ENCODE data around the gene NSMCE3.

Gene NSMCE3

GRCh38 chr15:29269485-29270168 lies at the start of gene NSMCE3:
TSS of gene NSMCE3 (minus strand) at chr15:29269822. CDS start at chr15:29269705, 117 bp downstream.
- peak; percentile 73 to 88 (median 83) for DNase-seq

DNA sequence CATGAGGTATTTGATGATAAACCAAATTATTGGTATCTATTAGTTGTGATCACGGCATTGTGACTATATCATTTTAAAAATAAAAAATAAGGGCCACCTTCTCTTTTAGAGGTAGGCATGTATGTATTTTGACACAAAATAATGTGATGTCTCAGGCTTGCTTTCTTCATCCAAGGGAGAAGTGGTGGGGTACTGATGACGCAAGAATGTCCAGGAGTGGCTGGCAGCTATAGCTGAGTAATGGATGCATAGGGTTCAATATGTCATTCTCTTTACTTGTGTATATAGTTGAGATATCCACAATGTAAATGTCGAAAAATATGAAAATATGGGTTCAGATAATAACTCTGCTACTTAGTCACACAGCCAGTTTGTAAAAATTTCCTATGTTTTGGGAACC lies 46.8 kb upstream of the NSMCE3 start:
- DNase-seq = no peak

GRCh38 chr15:29312387-29312786 lies 42.8 kb upstream of the NSMCE3 start:
- no peak for DNase-seq

GRCh38 chr15:29311696-29312095 lies 42.1 kb upstream of the NSMCE3 start:
- DNase-seq = no peak

- no peak for DNase-seq
Measured at GRCh38 chr15:29309139-29309538, 39.5 kb upstream of the NSMCE3 start.

DNA sequence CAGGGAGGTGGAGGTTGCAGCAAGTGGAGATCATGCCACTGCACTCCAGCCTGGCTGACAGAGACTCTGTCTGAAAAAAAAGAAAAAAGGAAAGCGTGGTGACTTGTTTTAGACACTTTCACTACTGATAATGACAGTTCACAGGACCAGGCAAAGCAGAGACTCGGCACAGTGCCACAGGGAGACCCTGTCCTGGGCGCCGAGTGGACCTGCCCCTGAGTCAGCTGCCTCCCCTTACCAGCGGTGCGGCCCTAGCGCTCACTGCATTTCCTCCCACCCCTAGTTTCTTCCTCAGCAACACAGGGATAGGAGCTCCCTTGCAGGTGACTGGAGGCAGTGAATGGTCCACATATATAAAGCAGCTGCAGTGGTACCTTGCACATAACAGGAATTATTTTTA lies 38.7 kb upstream of the NSMCE3 start:
- no peak for DNase-seq

DNA sequence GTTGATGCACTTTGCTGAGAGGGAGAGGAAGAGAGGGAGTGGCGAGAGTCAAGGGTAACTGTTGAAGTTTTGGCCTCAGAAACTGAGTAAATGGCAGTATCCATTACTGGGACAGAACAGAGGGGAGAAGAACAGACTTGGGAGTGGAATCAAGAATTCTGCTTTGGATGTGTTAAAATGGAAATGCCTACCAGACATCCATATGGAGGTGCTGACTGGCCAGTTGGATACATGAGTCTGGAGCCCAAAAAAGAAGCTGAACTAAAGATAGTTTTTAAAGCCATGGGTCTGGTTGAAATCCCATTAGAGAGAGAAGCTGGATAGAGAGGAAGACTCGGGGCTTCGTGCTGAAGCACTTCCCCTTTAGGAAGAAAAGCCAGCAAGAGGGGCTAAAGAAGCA lies 35.9 kb upstream of the NSMCE3 start:
- no peak for DNase-seq

DNA sequence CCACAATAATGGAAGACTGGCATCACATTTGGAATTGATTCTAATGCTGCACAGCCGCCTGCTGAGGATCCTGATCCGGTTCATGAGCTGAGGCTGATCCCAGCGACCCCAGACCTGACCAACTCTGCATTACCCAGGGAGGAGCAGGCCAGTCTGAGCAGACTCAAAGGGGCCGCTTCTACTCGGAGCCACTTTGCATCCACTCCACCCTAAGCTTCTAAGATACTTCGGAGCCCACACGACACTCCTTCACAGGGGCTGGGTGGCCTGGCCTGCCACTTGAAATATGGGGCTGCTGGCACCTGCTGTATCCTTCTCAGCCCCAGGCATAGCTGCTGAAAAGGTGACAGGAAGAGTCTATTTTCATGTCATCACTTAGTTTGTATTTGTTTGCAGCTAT lies 33.2 kb upstream of the NSMCE3 start:
- no peak for DNase-seq

- DNase-seq = no peak
Measured at GRCh38 chr15:29299784-29300183, 30.2 kb upstream of the NSMCE3 start.

DNA sequence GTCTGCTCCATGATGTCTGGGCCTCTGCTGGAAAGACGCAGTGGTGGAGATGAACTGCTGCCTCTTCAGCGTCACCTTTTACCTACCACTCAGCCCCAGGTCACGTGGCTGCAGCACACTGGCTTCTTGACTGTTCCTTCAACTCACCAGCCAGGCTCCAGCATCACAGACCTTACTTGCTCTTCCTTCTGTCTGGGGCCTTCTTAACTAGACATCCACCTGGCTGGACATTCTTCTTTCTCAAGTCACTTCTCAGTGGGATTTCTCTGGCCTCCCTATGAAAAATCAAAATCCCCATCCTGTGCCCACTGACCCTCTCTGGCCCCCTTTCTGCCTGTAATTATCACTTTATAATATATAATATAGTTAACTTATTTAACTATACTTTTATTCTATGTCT lies 29.7 kb upstream of the NSMCE3 start:
- DNase-seq = no peak

DNA sequence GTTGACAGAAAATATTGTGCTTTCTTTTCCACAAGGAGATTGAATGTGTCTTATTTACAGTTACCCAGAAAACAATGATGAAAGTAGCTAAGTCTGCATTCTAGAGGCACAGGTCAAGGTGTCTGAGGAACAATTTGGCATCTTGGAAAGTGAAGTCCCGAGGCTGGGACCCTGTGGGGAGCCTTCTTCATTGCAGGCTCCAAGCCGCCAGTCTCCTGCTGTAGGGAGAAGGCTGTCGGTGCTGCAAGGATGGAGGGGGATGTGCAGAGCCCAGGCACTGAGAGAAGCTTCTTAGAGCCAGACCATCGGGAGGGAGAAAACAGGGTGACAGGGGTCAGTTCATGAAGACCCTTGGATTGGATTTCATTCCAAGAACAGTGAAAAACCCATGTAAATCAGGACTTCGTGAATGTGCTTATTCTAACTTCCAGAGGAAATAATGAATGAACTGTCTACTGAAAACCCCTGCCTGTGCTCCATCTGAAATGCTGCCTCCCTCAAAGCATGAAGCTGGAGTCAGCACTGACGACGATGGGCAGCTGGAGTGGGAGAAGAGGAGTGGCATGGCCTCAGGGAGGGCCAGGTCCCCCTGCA lies 25.2 kb upstream of the NSMCE3 start:
- DNase-seq = no peak

DNA sequence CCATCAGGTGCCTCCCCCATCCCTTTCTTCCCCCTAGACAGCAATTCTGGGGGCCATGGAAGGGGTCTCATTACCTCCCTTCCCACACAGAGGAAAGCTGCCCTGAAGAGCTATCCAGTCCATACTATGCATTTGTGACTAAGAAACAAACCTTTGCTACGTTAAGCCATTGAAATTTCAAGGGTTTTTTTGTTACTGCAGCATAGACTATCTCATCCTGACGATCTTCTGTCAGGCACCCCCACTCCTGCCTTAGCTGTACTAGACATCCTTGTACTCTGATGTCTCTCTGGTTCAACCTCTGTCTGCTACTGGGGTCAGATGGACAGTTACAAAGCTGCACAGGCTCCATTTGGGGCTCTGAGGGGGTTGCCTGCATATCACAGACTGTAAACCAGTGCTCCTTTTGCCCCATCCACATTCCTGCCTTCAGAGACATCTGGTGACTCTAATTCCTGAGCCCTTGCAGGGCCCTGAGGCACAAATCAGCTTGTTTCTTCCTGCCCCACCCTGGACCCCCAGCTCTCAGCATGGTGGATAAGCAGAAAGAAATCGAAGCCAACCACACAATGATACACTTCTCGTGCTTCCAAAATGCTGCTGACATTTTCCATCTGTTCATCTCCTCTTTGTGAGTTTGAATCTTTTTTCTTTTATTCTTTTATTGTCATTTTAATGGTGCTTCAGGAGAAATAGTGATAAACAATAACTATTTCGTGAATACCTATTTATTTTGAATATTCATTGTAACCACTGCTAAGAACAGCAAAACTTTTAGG lies 21.6 kb upstream of the NSMCE3 start:
- DNase-seq = no peak

DNA sequence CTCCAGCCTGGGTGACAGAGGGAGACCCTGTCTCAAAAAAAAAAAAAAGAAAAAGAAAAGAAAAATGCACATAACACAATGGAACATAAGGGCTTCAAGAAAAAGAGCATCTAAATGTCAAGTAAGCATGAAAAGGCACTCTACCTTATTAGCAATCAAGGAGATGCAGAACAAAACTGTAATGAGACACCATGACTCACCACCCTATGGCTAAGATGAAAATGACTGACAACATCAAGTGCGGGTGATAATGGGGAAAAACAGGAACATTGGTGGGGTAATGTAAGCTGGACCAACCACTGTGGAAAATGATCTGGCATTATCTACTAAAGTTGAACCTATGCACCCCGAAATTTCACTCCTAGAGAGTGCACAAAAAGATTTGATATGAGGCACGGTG lies 19.6 kb upstream of the NSMCE3 start:
- no peak for DNase-seq

- no peak for DNase-seq
Measured at GRCh38 chr15:29285386-29285785, 15.8 kb upstream of the NSMCE3 start.

- DNase-seq = no peak
Measured at GRCh38 chr15:29283381-29283780, 13.8 kb upstream of the NSMCE3 start.

DNA sequence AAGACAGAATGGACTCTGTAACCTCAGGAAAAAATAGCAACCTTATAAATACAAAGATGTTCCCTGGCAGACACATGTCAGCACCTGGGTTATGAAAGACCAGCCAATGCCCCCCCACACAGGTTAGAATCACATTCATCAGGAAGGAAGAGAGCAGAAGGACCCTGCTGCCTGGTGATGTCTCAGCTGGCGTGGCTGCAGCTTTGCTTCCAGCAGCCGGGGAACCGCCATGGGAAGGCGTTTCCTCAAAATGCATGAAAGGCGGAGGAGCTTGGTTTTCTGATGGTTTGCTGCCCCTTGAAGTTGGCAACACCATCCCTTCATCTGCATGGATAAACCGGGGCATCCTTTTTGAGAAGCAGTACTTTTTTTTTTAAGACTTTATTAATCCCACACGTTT lies 10.9 kb upstream of the NSMCE3 start:
- DNase-seq = no peak

- no peak for DNase-seq
Measured at GRCh38 chr15:29278436-29279105, 8.9 kb upstream of the NSMCE3 start.

DNA sequence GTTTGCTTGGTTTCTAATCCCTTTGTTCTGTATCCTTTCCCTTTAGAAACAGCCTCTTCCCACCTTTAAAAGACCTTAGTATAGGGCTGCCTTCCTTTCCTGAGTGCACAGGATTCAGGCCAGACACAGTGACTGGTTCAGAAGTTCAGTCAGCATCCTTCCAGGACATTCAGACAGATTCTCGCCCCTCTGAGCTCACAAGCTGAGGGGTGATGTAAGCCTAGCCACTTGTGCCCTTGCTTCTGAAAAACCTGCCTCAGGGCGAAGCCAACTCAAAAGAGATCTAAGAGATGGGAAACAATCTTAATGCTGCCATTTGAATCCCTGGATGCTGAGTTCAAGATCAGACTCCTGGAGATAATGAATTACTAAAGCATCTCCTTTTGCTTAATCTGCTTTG lies 6.7 kb upstream of the NSMCE3 start:
- DNase-seq = no peak

DNA sequence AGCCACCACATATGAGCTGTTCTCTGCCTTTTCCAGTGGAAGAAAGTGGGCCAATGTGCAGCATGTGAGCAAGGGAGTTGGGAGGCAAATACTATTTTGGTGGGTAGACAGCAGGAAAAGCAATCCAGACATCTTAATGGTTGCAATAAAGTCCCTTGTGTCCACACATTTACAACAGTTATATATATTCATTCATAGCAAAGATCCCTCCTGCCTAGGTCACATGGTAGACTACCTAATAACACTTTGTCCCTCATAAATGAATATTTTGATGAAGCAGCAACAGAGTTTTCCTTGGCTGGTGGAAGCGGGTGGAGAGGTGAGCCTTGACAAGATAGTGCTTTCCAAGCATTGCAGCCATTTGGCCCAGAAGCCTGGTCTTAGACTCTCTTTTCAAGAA lies 6.2 kb upstream of the NSMCE3 start:
- no peak for DNase-seq

- DNase-seq = no peak
Measured at GRCh38 chr15:29274946-29275345, 5.3 kb upstream of the NSMCE3 start.

- DNase-seq = no peak
Measured at GRCh38 chr15:29272219-29272618, 2.6 kb upstream of the NSMCE3 start.

DNA sequence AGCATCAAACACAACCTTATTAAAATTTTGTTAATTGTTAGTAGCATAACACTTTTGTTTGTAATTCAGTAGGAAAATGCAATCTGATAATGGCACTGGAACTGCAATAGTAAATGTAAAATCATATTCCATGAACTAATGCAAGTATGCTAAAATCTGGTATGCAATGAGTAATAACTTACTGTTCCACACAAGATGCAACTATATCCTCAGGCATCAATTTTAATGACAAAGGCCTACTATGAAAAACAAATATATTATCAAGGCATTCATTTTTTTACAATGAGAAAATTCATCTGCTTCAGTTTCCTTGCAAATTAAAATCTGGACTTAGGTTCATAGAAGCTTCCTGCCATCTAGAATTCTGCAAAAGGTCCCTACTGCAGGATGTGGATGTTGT lies 1.4 kb upstream of the NSMCE3 start:
- no peak for DNase-seq

GRCh38 chr15:29270169-29270955 lies 740 bp upstream of the NSMCE3 start:
- no peak for DNase-seq
